ENCODE results near the gene FARS2.

The FARS2 gene

DNA sequence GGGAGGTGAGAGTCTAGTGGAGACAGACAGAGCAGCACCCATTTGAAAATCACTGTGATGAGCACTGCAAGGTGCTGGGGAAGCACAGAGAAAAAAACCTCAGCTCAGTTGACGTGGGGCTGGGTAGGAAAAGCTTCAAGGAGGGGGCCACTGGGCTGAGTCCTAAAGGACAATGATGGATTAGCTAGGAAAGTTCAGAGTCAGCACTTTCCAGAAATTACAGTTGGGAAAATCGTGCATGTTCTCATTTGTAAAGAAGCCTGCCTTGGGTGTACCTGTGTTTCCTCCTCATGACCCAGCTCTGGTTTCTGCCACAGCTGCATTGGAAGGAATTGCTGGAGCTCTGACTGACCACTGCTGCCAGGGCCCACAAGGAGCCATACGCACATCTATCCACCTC, 221.3 kb downstream of the FARS2 start:
- TF ChIP-seq, protein P1, sequence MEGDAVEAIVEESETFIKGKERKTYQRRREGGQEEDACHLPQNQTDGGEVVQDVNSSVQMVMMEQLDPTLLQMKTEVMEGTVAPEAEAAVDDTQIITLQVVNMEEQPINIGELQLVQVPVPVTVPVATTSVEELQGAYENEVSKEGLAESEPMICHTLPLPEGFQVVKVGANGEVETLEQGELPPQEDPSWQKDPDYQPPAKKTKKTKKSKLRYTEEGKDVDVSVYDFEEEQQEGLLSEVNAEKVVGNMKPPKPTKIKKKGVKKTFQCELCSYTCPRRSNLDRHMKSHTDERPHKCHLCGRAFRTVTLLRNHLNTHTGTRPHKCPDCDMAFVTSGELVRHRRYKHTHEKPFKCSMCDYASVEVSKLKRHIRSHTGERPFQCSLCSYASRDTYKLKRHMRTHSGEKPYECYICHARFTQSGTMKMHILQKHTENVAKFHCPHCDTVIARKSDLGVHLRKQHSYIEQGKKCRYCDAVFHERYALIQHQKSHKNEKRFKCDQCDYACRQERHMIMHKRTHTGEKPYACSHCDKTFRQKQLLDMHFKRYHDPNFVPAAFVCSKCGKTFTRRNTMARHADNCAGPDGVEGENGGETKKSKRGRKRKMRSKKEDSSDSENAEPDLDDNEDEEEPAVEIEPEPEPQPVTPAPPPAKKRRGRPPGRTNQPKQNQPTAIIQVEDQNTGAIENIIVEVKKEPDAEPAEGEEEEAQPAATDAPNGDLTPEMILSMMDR (IDR thresholded peaks at IDR 0.05; ENCODE audit: low read depth, low read length, missing control alignments): no peak
- H3K4me3 ChIP-seq (ENCODE audit: low read depth, low read length): no peak overlapping the region
- no peak for DNase-seq (ENCODE audit: low read depth)

DNA sequence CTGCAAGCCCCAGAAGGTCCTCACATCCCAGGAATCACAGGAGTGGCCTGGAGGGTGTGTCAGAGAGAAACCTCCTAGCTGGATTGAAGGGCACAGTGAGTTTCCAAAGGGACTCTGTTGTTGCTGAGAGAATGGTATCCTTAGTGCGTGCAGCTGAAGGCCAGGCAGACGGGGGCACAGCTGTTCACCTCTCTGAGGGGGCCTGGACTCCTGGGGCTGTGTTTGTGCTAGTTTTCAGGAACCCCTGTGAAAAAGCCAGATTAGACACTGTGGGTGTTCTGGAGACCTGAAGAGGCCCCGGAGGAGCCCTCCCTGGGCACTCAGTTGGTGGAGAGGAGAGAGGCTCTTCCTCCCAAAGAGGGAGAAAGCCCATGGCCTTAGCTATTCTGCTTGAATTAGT, 223.4 kb downstream of the FARS2 start:
- no peak overlapping the region for H3K4me3 ChIP-seq (ENCODE audit: low read depth, low read length)
- TF ChIP-seq, protein P1 (IDR thresholded peaks at IDR 0.05; ENCODE audit: low read depth, low read length, missing control alignments): no peak
- DNase-seq (ENCODE audit: low read depth): no peak

DNA sequence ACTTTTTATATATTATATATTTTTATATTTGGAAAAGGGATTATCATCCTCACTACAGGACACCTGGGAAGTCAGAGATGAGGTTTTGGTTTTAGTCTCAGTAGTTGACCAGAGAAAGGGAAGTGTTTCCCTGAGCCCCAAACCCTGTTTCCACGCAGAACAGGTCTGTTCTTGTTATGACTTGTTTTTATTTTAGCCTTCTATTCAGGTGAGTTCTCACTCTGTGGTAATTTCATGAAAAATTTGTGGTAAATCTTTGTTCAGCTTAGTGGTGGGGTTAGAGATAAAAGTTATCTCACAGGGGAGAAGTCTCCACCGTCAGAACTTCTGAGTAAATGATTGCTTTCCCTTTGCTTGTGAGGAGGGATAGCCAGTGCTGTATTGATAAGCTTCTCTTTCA, 224.9 kb downstream of the FARS2 start:
- DNase-seq (ENCODE audit: low read depth): no peak
- TF ChIP-seq, protein P1 (IDR thresholded peaks at IDR 0.05; ENCODE audit: low read depth, low read length, missing control alignments): no peak
- no peak overlapping the region for H3K4me3 ChIP-seq (ENCODE audit: low read depth, low read length)

DNA sequence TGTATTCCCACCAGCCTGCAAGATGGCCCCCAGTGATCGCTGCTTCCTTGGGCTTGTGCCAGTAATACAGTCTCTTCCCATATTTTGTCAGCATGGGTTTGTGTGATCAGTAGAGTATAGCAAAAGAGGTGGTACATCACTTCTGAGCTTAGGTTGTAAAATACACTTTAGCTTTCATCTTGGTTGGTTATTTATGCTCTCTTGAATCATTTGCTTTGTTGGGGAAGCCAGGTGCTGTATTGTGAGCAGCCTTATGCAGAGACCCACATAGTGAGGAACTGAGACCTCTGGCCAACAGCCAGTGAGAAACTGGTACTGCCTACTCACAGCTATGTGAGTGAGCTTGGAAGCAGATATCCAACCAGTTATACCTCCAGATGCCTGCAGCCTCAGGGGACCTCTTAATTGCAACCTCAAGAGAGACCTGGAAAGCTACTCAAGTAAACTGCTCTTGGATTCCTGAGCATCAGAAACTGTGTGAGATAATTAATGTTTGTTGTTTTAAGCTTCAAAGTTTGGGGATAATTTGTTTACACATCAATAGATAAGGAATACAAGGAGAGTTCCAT, 229.3 kb downstream of the FARS2 start:
- no peak overlapping the region for H3K4me3 ChIP-seq (ENCODE audit: low read depth, low read length)
- DNase-seq (ENCODE audit: low read depth): no peak
- TF ChIP-seq, protein P1 (IDR thresholded peaks at IDR 0.05; ENCODE audit: low read depth, low read length, missing control alignments): no peak

DNA sequence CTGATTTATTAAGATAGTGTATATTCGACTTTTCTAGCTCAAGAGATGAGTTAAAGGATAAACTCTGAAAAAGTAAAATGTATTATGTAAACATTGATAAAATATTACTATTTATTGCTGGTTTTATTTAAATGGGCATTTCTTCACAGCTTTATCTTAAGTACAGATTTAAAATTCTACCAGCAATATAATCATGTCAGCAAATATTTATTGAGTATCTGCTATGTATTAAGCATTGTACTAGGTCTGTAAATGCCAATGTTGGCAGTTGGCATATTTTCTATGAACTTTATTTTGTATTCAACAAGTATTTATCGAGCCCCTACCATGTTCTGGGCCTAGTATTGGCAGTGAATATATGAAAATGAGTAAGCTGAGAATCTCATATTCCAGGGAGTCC, 231.0 kb downstream of the FARS2 start:
- TF ChIP-seq, protein P1 (IDR thresholded peaks at IDR 0.05; ENCODE audit: low read depth, low read length, missing control alignments): no peak
- H3K4me3 ChIP-seq (ENCODE audit: low read depth, low read length): no peak overlapping the region
- no peak for DNase-seq (ENCODE audit: low read depth)

DNA sequence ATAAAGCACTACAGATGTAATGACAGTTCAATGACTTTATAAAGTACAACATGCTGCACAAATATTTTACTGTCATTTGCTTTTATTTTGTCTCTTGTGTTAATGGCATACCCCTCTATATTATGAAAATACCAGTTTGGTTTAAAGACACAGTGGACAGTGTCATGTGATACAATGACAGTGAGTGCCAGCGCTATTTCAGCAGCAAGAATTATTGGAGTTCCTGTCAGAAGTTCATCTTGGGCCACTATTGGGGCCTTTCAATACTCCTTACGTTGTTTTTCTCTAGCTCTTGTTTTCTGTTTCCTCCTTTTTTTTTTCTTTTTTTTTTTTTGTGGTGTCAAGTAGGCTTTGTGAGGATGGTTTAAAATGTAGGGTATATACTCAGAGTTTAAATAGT, 232.5 kb downstream of the FARS2 start:
- no peak overlapping the region for H3K4me3 ChIP-seq (ENCODE audit: low read depth, low read length)
- DNase-seq (ENCODE audit: low read depth): no peak
- TF ChIP-seq, protein P1 (IDR thresholded peaks at IDR 0.05; ENCODE audit: low read depth, low read length, missing control alignments): no peak

DNA sequence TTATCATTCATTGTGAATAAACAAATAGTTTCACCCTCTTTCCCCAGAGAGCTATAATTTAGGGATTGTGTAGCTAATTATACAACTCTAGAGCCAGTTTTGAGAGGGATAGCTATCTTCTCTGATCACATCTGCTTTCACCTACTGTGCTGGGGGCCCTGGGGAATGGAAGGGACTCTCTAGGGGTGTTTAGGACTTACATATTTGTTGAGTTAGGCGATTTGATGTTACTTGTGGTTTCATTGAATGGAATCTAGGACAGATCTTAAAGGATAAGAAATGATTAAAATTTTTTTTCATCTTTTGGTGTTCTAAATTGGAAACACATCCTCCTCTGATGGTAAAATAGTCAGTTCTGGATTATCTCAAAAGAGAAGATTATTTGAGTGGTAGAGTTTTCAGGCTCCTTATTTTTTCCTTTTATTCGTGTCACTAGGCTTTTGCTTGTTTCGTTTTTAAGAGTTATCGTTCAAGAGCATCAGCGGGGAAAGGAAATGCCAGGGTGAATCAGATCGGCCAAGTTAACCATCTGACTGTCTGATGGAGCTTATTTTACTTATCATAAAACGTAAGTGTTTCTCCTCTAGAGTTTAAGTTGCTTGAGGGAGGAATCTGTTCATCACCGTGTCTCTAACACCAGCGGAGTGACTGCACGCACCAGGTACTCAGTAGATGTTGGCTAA, 236.7 kb downstream of the FARS2 start:
- TF ChIP-seq, protein P1 (IDR thresholded peaks at IDR 0.05; ENCODE audit: low read depth, low read length, missing control alignments): no peak
- no peak overlapping the region for H3K4me3 ChIP-seq (ENCODE audit: low read depth, low read length)
- no peak for DNase-seq (ENCODE audit: low read depth)

Measured in GM12864 (cell line).